Motor neuron (in vitro differentiated cells): ENCODE results near the gene TOP3B. TPM values are rescaled to one million over a fixed set of nuclear protein-coding genes. Genes with fewer than 3 reads are reported as not detected.

ENCODE experiments used
- ATAC-seq, 8 experiments: fragments of 200-7000 bp; cut with Tn5 transposase; replicated peaks in 6 of 8; 2 replicates each; pipeline ENCODE4 v1.8.0; 2021; ENCODE audit warnings: mild to moderate bottlenecking in 8 of 8, moderate library complexity in 8 of 8
- H3K27ac ChIP-seq, 2 donors: fragments of 250-450 bp; sonication (Bioruptor Pico); 2 replicates each; pipeline ENCODE4 v1.9.0; 2021; ENCODE audit warnings: antibody characterized with exemption in 2 of 2, mild to moderate bottlenecking in 2 of 2, moderate library complexity in 1 of 2
- H3K4me1 ChIP-seq, 2 donors: fragments of 250-450 bp; sonication (Bioruptor Pico); replicated peaks in 1 of 2; 2 replicates each; pipeline ENCODE4 v1.6.1; 2021; ENCODE audit warnings: antibody characterized with exemption in 2 of 2, mild to moderate bottlenecking in 2 of 2, moderate library complexity in 1 of 2
- H3K4me3 ChIP-seq, 5 donors: fragments of 250-450 bp; sonication (Bioruptor Pico); 2 replicates each; pipeline ENCODE4 v1.9.0; 2021; ENCODE audit warnings: antibody characterized with exemption in 5 of 5, mild to moderate bottlenecking in 5 of 5, moderate library complexity in 4 of 5
- WGBS, 10 experiments: fragments of 450-650 bp; shearing (Covaris generic); methylation state at CpG; one replicate each; pipeline ENCODE4 v1.0.0; 2022; 5-methylcytosine and 5-hydroxymethylcytosine counted together
- in situ Hi-C, 9 experiments: fragments of 400-800 bp; cut with MboI; loops; one replicate each; pipeline ENCODE4 v1.15.0; 2021; ENCODE audit warnings: low sequenced_read_pairs in 9 of 9, low pct_unique_long_range_greater_than_20kb in 2 of 9; ENCODE audit not compliant: unreplicated experiment in 9 of 9
- total RNA-seq, 8 experiments: library from RNA; unstranded; fragments of 300-600 nt; gene quantifications; 2 replicates each; pipeline versions ENCODE4 v1.2.3 to v1.2.4, GENCODE V29; 2022

The TOP3B gene
- total RNA-seq, 8 experiments from 2014 or later, result 8.7 to 46.8 (median 20.5) TPM

DNA sequence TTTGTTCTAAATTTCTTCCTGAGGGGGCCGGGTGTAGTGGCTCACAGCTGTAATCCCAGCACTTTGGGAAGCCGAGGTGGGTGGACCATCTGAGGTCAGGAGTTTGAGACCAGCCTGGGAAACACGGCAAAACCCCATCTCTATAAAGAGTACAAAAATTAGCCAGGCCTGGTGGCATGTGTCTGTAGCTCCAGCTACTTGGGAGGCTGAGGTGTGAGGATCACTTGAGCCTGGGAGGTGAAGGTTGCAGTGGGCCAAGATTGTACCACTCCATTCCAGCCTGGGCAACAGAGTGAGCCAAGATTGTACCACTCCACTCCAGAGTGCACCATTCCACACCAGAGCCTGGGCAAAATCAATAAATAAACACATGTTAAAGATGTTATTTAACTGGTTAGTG lies 20.6 kb upstream of the TOP3B start:
- 0 to 100% (median 75%) methylated on average over 1 to 3 of the region's 3 CpGs; no CpG with 5 or more reads in 3 of the 10 experiments for WGBS, 10 experiments

GRCh38 chr22:22002526-22003055 lies 20.0 kb upstream of the TOP3B start:
- in situ Hi-C loops, result no loop called here
- Histone ChIP-seq H3K4me1 (no peaks in the 10 kb centered on the region), H3K27ac (peak overlapping the region; percentile 17 to 69), H3K4me3 (no peak overlapping the region)
- WGBS, 10 experiments, result 59 to 96% (median 71%) methylated on average over 1 to 3 of the region's 3 CpGs; no CpG with 5 or more reads in 2 of the 10 experiments
- no peak for ATAC-seq

More for the DNA sequence above, 20.6 kb upstream of the TOP3B start:
- Histone ChIP-seq H3K4me3 (no peak overlapping the region), H3K27ac (no peak overlapping the region), H3K4me1 (no peaks in the 10 kb centered on the region)
- no peak for ATAC-seq
- in situ Hi-C loops, result no loop called here

GRCh38 chr22:22001664-22002525 lies 19.3 kb upstream of the TOP3B start:
- Histone ChIP-seq H3K27ac (peak overlapping the region; percentile 17 to 23), H3K4me3 (no peak overlapping the region), H3K4me1 (no peaks in the 10 kb centered on the region)
- 60 to 95% (median 81%) methylated on average over 1 to 2 of the region's 2 CpGs; no CpG with 5 or more reads in 4 of the 10 experiments for WGBS, 10 experiments
- in situ Hi-C loops, result no loop called here
- no peak for ATAC-seq

DNA sequence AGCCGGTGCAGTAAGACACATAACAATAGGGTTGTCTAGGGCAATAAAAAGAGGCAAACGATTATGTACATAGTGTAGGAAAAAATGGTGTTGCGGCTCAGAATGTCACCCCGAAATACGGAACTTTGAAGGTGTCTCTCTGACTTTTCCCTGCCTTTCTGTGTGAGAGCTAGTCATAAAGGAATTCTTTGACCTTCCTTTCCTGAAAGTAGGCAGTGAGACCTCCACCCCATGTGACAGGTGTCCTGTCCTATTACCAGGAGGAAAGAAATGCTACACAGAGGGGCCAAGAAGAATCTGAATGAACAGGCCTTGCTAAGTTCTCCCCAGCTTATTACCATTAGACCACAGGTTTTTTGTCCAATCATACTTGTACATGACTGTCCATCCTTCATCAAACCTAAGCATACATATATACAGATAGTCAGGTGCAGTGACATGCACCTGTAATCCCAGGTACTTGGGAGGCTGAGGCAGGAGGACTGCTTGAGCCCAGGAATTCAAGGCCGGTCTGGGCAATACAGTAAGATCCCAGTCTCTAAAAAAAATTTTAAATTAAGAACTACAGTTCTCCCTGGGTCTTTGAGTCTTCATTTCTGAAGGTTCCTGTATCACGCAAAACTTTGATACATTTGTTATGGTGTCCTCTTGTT lies 16.1 kb upstream of the TOP3B start:
- in situ Hi-C loops, result no loop called here
- 36 to 94% (median 61%) methylated on average over 1 to 7 of the region's 7 CpGs for WGBS, 10 experiments
- H3K27ac ChIP-seq, result no peak overlapping the region
- H3K4me3 ChIP-seq, result no peak overlapping the region
- ATAC-seq, result no peak
- H3K4me1 ChIP-seq, result no peaks in the 10 kb centered on the region

- ATAC-seq, result no peak
- H3K4me1 ChIP-seq, result no peaks in the 10 kb centered on the region
- WGBS, 10 experiments, result 55 to 100% (median 73%) methylated on average over 1 to 5 of the region's 5 CpGs; no CpG with 5 or more reads in 1 of the 10 experiments
- in situ Hi-C loops, result no loop called here
- peak overlapping the region in 1 of 2 donors; percentile 25 for H3K27ac ChIP-seq
- no peak overlapping the region for H3K4me3 ChIP-seq
These were observed 13.7 kb upstream of the TOP3B start for GRCh38 chr22:21996175-21996720.

DNA sequence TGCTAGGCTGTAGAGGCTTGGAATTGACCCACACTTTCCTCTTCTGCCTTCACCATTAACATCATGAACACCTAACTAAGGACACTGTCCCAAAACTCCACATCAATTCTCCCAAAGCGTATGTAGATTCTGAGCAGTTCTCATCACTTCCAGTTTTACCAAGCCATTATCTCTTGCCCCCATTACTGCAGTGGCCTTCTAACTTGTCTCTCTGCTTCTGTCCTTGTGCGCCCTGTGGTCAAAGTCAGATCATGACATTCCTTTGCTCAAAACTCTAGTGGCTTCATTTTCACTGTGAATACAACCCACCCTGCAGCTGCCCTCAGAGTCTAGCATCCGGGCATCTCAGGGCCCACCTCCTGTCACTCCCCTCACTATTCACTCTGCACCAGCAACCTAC lies 13.1 kb upstream of the TOP3B start:
- Histone ChIP-seq H3K27ac (peak overlapping the region in 1 of 2 donors; percentile 22), H3K4me1 (no peaks in the 10 kb centered on the region), H3K4me3 (no peak overlapping the region)
- in situ Hi-C loops, result no loop called here
- WGBS, 10 experiments, result 63 to 100% (median 89%) methylated on average over 1 to 3 of the region's 3 CpGs; no CpG with 5 or more reads in 3 of the 10 experiments
- ATAC-seq, result no peak

GRCh38 chr22:21994881-21995444 lies 12.4 kb upstream of the TOP3B start:
- in situ Hi-C loops, result no loop called here
- no peak for ATAC-seq
- H3K4me3 ChIP-seq, result no peak overlapping the region
- H3K4me1 ChIP-seq, result no peaks in the 10 kb centered on the region
- 30 to 100% (median 62%) methylated on average over 2 to 3 of the region's 3 CpGs; no CpG with 5 or more reads in 6 of the 10 experiments for WGBS, 10 experiments
- peak overlapping the region; percentile 20 to 22 for H3K27ac ChIP-seq

- WGBS, 10 experiments, result 48 to 93% (median 75%) methylated on average over 1 to 7 of the region's 7 CpGs; no CpG with 5 or more reads in 2 of the 10 experiments
- Histone ChIP-seq H3K27ac (peak overlapping the region in 1 of 2 donors; percentile 44), H3K4me3 (no peak overlapping the region), H3K4me1 (no peaks in the 10 kb centered on the region)
- no peak for ATAC-seq
- in situ Hi-C loops, result no loop called here
These were observed 10.1 kb upstream of the TOP3B start for GRCh38 chr22:21992593-21993237.

DNA sequence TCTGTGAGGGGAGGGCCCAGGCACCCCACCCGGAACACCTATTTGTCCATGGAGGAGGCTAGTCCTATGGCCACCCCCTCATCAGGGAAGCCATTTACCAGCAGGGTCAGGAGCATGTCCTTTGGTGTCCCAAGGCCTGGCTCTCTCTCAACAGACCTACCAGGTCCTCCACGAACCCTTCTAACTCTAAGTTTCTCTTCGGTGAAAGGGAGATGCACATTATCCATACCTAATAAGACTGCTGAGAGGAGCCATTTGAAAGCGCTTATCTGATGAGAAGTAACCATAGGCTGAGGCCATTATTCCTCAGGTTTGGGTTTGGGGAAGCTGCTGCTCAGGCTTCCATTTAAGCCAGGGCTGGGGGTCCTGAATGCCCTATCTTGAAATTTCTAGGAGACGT lies 9.2 kb upstream of the TOP3B start:
- no peak for ATAC-seq
- Histone ChIP-seq H3K27ac (no peak overlapping the region), H3K4me3 (no peak overlapping the region), H3K4me1 (no peaks in the 10 kb centered on the region)
- WGBS, 10 experiments, result 33 to 100% (median 72%) methylated on average over 1 to 4 of the region's 5 CpGs; no CpG with 5 or more reads in 3 of the 10 experiments
- in situ Hi-C loops, result no loop called here

DNA sequence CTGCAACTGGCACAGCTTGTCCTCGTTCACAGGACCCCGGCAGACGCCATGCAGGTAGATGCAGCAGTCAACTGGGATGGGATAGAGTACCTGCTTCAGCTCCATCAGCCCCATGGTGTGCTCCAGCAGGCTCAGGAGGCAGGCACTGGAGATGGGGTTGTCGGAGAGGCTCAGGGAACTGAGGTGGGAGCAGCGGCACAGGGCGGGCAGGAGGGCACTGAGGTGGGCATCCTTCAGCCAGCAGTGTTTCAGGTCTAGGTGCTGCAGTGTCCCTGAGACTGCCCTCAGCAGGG lies 8.7 kb upstream of the TOP3B start:
- no peak for ATAC-seq
- in situ Hi-C loops, result no loop called here
- WGBS, 10 experiments, result 0 to 100% (median 80%) methylated on average over 1 to 5 of the region's 6 CpGs; no CpG with 5 or more reads in 5 of the 10 experiments
- no peaks in the 10 kb centered on the region for H3K4me1 ChIP-seq
- no peak overlapping the region for H3K4me3 ChIP-seq
- no peak overlapping the region for H3K27ac ChIP-seq

DNA sequence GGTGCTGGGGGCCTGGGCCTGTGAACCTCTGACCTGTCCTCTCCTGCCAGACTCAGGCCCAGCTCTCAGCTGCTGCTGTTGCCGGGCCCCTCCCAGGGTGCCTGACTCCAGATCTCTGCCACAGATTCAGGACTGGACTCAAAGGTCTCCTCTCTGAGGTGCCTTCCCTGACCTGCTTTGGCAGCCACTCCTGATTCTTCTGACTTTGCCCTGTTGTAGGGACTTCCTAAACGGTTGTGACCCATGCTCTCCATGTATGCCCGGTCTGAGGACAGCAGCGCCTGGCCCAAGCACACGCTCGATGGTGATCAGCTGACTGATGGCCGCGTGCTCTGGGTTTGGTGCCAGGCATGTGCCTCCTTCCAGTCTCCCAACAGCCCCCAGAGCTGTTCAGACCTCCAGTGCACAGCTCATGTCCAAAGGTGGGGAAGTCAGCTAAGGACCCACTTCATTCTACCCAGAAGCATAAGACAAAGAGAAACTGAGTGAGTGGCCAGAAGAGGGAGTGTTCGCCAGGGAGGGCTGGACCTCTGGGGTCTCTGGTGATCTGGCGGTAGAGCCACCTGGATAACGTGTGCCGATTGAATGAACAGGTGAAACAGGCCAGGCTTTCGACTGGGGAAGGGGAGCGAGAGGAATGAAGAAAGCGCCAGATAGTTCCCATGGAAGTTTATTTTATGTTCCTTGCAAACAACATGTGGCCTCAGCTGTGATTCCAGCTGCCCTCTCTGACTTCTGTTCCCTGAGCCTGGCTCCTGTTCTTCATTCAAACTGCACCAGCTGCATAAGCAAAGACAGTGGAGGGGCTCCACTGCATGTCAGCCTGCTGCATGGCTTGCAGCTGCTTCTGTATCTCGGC lies 8.1 kb upstream of the TOP3B start:
- Histone ChIP-seq H3K27ac (peak overlapping the region in 1 of 2 donors; percentile 10), H3K4me1 (no peaks in the 10 kb centered on the region), H3K4me3 (no peak overlapping the region)
- 27 to 100% (median 65%) methylated on average over 2 to 6 of the region's 16 CpGs; no CpG with 5 or more reads in 3 of the 10 experiments for WGBS, 10 experiments
- in situ Hi-C loops, result no loop called here
- ATAC-seq, result peak in 2 of 8 experiments; percentile 45 to 50

DNA sequence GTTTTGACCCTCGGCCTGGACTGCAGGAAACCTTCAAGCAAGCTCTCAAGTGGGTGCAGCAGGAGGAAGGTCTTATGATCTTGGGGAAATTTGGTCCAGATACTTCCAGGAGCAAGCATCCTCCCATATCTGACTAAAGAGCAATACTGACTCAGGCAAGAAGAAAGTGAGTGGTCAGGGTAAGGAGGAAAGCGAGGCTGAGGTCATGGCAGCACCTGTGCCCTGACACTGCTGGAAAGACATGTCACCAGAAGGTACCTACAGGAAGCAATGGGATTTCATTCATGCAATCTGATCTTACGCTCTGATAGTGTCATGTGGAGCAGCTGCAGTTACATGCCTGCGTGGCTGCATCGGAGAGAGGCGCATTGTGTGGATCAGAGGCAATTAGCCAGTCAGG lies 6.5 kb upstream of the TOP3B start:
- Histone ChIP-seq H3K4me3 (no peak overlapping the region), H3K27ac (peak overlapping the region in 1 of 2 donors; percentile 34), H3K4me1 (no peaks in the 10 kb centered on the region)
- peak in 1 of 8 experiments; percentile 32 for ATAC-seq
- in situ Hi-C loops, result no loop called here
- 0 to 100% (median 62%) methylated on average over 1 to 6 of the region's 6 CpGs; no CpG with 5 or more reads in 2 of the 10 experiments for WGBS, 10 experiments
